Fibroblast of pulmonary artery (primary cell): ENCODE measurements around the gene P2RX7.
"Not testable (repeated sequence)": the region's sequence is repeated elsewhere in the genome, so short reads cannot be mapped to it uniquely, and the experiment has no call there.

Experiments used
- DNase-seq: peaks from one replicate; pipeline ENCODE4 v3.0.0-alpha.2; 2010; ENCODE audit warnings: low read depth
- H3K4me3 ChIP-seq: replicated peaks from 2 replicates; pipeline ENCODE4 v1.5.1; 2011; ENCODE audit warnings: low read depth, mild to moderate bottlenecking, control low read depth, low read length, moderate library complexity
- CTCF ChIP-seq: IDR thresholded peaks from 2 replicates; pipeline ENCODE4 v1.5.1; 2011; ENCODE audit warnings: mild to moderate bottlenecking, control low read depth, low read length, inconsistent platforms; ENCODE audit errors: missing control alignments

P2RX7 gene

GRCh38 chr12:121222847-121223246 lies 90.2 kb downstream of the P2RX7 start:
- H3K4me3 ChIP-seq = no peak overlapping the region
- DNase-seq = no peak
- TF ChIP-seq CTCF = no peak

GRCh38 chr12:121223292-121224285 lies 90.9 kb downstream of the P2RX7 start:
- DNase-seq = no peak
- TF ChIP-seq CTCF = peak; percentile 14
- no peak overlapping the region for H3K4me3 ChIP-seq

- H3K4me3 ChIP-seq = no peak overlapping the region
- DNase-seq = no peak
- TF ChIP-seq CTCF = no peak
These were observed 91.9 kb downstream of the P2RX7 start for GRCh38 chr12:121224591-121224990.

GRCh38 chr12:121226399-121226798 lies 93.7 kb downstream of the P2RX7 start:
- TF ChIP-seq CTCF = no peak
- H3K4me3 ChIP-seq = no peak overlapping the region
- DNase-seq = no peak

- H3K4me3 ChIP-seq, DNase-seq: not testable (repeated sequence)
These were observed 94.2 kb downstream of the P2RX7 start for GRCh38 chr12:121226871-121227270.

GRCh38 chr12:121227294-121227693 lies 94.6 kb downstream of the P2RX7 start:
- no peak for DNase-seq
- no peak overlapping the region for H3K4me3 ChIP-seq
- no peak for TF ChIP-seq CTCF

GRCh38 chr12:121228919-121229665 lies 96.4 kb downstream of the P2RX7 start:
- H3K4me3 ChIP-seq = no peak overlapping the region
- no peak for DNase-seq
- TF ChIP-seq CTCF = no peak
